DOHH2 (cell line): ENCODE results near the gene AGA.

ENCODE experiments used
- EZH2phosphoT487 ChIP-seq: fragments of 200-600 bp; sonication (generic); IDR thresholded peaks from 2 replicates; pipeline ENCODE4 v1.6.1; 2017; ENCODE audit warnings: borderline replicate concordance, mild to moderate bottlenecking, antibody characterized with exemption, low read length, moderate library complexity, mixed read lengths
- TF ChIP-seq, protein P1 (sequence below): fragments of 200-600 bp; sonication (generic); IDR thresholded peaks from one replicate; pipeline ENCODE4 v1.5.1; 2014; ENCODE audit warnings: antibody characterized with exemption, mild to moderate bottlenecking, low read depth, low read length; ENCODE audit not compliant: poor library complexity, severe bottlenecking

DNA sequence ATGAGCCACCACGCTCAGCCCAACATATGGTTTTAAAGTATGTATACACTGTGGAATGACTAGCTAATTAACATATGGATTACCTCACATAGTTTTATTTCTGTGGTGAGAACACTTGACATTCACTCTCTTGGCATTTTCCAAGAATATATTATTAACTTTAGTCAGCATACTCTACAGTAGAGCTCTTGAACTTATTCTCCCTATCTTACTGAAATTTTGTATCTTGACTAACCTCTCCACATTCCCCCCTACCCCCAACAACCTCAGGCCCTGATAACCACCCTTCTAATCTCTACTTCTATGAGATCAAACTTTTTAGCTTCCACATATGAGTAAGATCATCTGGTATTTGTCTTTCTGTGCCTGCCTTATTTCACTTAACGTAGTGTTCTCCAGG, 38.6 kb upstream of the AGA start:
- TF ChIP-seq, protein P1, sequence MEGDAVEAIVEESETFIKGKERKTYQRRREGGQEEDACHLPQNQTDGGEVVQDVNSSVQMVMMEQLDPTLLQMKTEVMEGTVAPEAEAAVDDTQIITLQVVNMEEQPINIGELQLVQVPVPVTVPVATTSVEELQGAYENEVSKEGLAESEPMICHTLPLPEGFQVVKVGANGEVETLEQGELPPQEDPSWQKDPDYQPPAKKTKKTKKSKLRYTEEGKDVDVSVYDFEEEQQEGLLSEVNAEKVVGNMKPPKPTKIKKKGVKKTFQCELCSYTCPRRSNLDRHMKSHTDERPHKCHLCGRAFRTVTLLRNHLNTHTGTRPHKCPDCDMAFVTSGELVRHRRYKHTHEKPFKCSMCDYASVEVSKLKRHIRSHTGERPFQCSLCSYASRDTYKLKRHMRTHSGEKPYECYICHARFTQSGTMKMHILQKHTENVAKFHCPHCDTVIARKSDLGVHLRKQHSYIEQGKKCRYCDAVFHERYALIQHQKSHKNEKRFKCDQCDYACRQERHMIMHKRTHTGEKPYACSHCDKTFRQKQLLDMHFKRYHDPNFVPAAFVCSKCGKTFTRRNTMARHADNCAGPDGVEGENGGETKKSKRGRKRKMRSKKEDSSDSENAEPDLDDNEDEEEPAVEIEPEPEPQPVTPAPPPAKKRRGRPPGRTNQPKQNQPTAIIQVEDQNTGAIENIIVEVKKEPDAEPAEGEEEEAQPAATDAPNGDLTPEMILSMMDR: no peak
- TF ChIP-seq EZH2phosphoT487: no peak
